Measurements from ENCODE around the gene ZNF195.

ZNF195 gene

DNA sequence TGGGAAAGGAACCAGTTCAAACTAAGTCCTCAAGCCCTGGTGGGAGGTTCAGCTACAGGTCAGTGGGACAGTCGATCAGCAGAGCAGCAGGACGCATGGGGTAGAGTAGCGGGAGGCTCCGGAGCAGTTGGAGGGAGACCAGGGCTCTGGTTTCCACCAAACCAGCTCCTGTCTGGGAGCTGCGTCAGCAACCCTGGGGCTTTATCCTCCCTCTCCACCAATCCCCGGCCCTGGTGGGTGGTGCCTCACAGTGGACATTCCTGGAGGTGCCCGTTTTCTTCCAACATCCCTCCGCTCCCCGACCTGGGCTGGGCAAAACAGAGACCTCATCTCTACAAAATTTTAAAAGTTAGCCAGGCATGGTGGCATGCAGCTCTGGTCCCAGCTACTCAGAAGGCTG lies 32.4 kb downstream of the ZNF195 start:
- no peak for DNase-seq (ENCODE audit: low spot score)
- Histone ChIP-seq H3K9me3 (ENCODE audit: severe bottlenecking) (no peaks in the 10 kb centered on the region), H3K4me1 (ENCODE audit: insufficient read depth, poor library complexity, severe bottlenecking) (no peaks in the 10 kb centered on the region), H3K27me3 (ENCODE audit: insufficient read depth, poor library complexity, severe bottlenecking) (peaks cover 4% of the 10 kb centered on the region), H3K27ac (ENCODE audit: poor library complexity, severe bottlenecking) (no peak overlapping the region), H3K36me3 (ENCODE audit: low read depth) (no peaks in the 10 kb centered on the region), H3K4me3 (ENCODE audit: severe bottlenecking) (no peak overlapping the region)
- TF ChIP-seq, protein P1, sequence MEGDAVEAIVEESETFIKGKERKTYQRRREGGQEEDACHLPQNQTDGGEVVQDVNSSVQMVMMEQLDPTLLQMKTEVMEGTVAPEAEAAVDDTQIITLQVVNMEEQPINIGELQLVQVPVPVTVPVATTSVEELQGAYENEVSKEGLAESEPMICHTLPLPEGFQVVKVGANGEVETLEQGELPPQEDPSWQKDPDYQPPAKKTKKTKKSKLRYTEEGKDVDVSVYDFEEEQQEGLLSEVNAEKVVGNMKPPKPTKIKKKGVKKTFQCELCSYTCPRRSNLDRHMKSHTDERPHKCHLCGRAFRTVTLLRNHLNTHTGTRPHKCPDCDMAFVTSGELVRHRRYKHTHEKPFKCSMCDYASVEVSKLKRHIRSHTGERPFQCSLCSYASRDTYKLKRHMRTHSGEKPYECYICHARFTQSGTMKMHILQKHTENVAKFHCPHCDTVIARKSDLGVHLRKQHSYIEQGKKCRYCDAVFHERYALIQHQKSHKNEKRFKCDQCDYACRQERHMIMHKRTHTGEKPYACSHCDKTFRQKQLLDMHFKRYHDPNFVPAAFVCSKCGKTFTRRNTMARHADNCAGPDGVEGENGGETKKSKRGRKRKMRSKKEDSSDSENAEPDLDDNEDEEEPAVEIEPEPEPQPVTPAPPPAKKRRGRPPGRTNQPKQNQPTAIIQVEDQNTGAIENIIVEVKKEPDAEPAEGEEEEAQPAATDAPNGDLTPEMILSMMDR (IDR thresholded peaks at IDR 0.05; ENCODE audit: poor library complexity, severe bottlenecking) = no peak
- ATAC-seq (ENCODE audit: low read depth) = no peak

DNA sequence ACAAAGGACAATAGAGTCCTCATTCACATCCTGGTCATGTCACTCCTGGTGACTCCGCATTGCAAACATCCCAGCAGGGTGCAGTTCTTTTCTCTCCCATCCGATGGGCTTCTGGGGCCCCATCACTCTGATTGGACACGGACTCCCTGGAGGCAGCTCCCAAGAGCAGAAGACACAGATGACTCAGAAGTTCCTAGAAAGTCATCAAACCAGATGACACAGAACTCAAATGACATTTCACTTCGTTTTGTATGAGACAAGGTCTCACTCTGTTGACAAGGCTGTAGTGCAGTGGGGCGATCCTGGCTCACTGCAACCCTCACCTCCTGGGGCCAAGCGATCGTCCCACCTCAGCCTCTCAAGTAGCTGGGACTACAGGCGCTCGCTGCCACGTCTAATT lies 33.2 kb downstream of the ZNF195 start:
- no peaks in the 10 kb centered on the region for H3K4me1 ChIP-seq (ENCODE audit: insufficient read depth, poor library complexity, severe bottlenecking)
- H3K27ac ChIP-seq (ENCODE audit: poor library complexity, severe bottlenecking) = no peak overlapping the region
- no peak for ATAC-seq (ENCODE audit: low read depth)
- no peak for DNase-seq (ENCODE audit: low spot score)
- H3K9me3 ChIP-seq (ENCODE audit: severe bottlenecking) = no peaks in the 10 kb centered on the region
- H3K27me3 ChIP-seq (ENCODE audit: insufficient read depth, poor library complexity, severe bottlenecking) = peaks cover 4% of the 10 kb centered on the region
- H3K4me3 ChIP-seq (ENCODE audit: severe bottlenecking) = no peak overlapping the region
- TF ChIP-seq, protein P1 (IDR thresholded peaks at IDR 0.05; ENCODE audit: poor library complexity, severe bottlenecking) = no peak
- no peaks in the 10 kb centered on the region for H3K36me3 ChIP-seq (ENCODE audit: low read depth)

DNA sequence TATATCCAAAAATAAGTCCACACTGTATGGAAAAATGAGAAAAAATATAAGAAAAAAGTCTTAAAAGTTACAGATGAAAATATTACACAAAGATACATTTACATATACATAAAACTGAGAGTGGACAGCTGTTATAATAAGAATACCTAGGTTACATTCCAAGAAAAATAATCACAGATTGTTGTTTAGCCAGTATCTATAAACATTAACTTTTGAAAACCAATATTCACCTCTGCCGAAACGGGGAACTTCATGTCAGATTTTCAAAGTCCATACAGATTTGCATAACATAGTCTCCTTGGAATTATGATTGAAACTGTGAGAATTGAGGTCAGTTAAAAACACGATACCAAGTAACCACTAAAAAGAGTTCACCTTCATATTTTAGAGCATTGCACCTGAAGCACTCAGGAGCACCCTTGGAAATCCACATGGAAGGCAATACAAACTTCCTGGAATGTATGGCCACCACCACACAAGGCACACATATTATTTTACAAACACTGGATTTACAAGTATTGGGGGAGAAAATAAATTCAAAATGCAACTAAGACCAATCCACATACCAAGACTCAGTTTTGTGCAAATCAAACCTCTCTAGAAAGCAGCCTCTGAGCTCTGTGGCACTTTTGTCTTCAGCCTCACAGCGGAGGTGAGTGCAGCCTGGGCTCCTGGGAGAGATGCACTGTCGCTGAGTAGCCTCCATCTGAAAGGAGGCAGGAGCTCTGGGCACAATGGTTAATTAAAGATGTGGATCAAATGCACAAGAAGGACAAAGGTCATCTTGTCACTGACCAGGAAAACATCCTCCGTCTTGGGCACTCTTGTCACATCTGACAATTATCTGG lies 34.4 kb downstream of the ZNF195 start:
- no peaks in the 10 kb centered on the region for H3K36me3 ChIP-seq (ENCODE audit: low read depth)
- H3K27me3 ChIP-seq (ENCODE audit: insufficient read depth, poor library complexity, severe bottlenecking) = peaks cover 4% of the 10 kb centered on the region
- no peak for DNase-seq (ENCODE audit: low spot score)
- H3K9me3 ChIP-seq (ENCODE audit: severe bottlenecking) = no peaks in the 10 kb centered on the region
- TF ChIP-seq, protein P1 (IDR thresholded peaks at IDR 0.05; ENCODE audit: poor library complexity, severe bottlenecking) = no peak
- no peaks in the 10 kb centered on the region for H3K4me1 ChIP-seq (ENCODE audit: insufficient read depth, poor library complexity, severe bottlenecking)
- ATAC-seq (ENCODE audit: low read depth) = no peak
- no peak overlapping the region for H3K27ac ChIP-seq (ENCODE audit: poor library complexity, severe bottlenecking)
- no peak overlapping the region for H3K4me3 ChIP-seq (ENCODE audit: severe bottlenecking)

- no peak for DNase-seq (ENCODE audit: low spot score)
- H3K36me3 ChIP-seq (ENCODE audit: low read depth) = no peaks in the 10 kb centered on the region
These were observed 36.2 kb downstream of the ZNF195 start for GRCh38 chr11:3342709-3343108.

More at GRCh38 chr11:3342709-3343108, 36.2 kb downstream of the ZNF195 start:
- Histone ChIP-seq H3K9me3 (ENCODE audit: severe bottlenecking) (no peaks in the 10 kb centered on the region), H3K27me3 (ENCODE audit: insufficient read depth, poor library complexity, severe bottlenecking) (peaks cover 4% of the 10 kb centered on the region), H3K4me3 (ENCODE audit: severe bottlenecking) (no peak overlapping the region), H3K27ac (ENCODE audit: poor library complexity, severe bottlenecking) (no peak overlapping the region), H3K4me1 (ENCODE audit: insufficient read depth, poor library complexity, severe bottlenecking) (no peaks in the 10 kb centered on the region)
- TF ChIP-seq, protein P1 (IDR thresholded peaks at IDR 0.05; ENCODE audit: poor library complexity, severe bottlenecking) = no peak
- no peak for ATAC-seq (ENCODE audit: low read depth)
